Endothelial cell of hepatic sinusoid (primary cell): Measurements from ENCODE around the gene TNIK.
"Not testable (repeated sequence)": the region's sequence is repeated elsewhere in the genome, so short reads cannot be mapped to it uniquely, and the experiment has no call there.

Experiments used
- in situ Hi-C: cut with HindIII; loops from 2 replicates; pipeline ENCODE4 v1.10.0; 2017; ENCODE audit warnings: low sequenced_read_pairs

Gene TNIK

DNA sequence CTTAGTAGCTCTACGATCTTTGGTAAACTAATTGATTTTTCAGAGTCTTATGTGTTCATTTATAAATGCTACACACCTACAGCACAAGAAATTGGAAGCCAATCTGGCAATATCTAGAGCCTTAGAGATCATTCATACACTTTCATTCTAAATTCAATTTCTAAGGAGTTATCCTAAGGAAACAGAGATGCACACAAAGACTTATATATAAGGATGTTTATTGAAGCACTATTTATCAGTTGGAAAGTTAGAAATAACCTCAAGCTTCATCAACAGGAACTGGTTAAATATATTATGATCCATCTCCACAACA lies 12.7 kb downstream of the TNIK start:
- in situ Hi-C loops: not testable (repeated sequence)

DNA sequence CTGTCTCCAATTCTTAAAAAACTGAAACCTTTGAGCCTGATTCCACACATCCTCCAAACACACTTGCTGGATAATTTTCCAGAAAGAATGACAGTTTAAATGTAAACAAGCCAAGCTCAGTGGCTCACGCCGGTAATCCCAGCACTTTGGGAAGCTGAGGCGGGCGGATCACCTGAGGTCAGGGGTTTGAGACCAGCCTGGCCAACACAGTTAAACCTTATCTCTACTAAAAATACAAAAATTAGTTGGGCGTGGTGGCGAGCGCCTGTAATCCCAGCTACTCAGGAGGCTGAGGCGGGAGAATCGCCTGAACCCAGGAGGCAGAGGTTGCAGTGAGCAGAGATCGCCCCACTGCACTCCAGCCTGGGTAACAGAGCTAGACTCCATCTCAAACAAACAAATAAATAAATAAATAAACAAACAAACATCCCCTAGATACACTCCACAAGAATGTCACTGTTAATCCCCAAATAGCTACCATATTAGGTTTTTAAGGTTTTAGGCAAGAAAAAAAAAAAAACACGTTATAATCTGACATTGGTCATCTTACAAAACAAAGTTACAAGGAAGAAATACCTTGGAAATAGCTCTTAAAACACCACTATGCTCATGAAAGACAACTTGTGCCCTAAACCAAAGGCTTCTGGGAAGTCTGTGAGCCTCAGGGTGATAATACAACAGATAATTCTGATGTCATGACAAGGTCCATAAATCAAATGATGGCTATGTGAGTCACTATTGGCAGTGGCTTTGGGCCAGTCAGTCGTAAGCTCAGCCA lies 13.2 kb downstream of the TNIK start:
- in situ Hi-C loops: no loop called here

DNA sequence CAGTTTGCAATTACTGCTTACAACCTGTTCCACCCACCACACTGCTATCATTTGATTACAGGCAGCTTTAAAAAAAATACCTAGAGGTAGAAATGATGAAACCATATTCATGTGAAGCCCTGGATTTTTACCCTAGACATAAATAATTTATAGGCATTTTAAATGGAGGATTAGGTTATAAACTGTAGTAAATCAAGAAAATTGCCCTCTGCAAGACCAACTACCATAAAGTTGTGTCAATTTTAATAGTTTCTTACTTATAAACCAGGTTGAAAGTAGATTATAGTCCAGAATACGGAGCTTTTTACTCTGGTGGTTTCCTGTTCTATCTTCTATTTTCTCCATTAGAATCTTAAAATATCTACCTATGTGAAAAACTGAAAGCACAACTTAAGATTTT lies 13.9 kb downstream of the TNIK start:
- in situ Hi-C loops: no loop called here

DNA sequence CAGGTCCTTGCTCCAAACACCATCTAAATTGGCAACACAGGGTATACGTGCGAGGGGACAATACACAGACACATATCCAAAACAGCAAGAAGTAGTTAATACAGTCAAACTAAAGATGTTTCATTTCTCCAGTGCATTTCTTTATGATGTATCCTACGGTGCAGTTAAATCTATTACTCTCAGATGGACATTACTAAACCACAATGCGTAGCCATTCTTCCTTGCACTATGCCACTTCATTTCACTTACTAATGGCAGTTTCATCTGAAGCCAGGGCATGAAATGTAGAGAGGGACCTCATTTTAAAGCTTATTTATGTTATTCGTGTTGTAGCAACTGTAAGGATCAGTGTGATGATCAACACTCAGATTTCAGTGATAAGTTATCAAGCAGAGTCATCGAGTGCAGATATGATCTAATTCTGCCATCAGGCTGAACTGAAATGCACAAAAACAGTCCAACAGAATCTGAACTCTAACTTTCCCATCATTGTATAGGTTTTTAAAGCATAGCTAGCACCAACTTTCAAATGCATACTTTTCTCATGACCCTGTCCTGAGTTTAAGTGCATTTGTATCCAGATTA lies 14.5 kb downstream of the TNIK start:
- in situ Hi-C loops: no loop called here

DNA sequence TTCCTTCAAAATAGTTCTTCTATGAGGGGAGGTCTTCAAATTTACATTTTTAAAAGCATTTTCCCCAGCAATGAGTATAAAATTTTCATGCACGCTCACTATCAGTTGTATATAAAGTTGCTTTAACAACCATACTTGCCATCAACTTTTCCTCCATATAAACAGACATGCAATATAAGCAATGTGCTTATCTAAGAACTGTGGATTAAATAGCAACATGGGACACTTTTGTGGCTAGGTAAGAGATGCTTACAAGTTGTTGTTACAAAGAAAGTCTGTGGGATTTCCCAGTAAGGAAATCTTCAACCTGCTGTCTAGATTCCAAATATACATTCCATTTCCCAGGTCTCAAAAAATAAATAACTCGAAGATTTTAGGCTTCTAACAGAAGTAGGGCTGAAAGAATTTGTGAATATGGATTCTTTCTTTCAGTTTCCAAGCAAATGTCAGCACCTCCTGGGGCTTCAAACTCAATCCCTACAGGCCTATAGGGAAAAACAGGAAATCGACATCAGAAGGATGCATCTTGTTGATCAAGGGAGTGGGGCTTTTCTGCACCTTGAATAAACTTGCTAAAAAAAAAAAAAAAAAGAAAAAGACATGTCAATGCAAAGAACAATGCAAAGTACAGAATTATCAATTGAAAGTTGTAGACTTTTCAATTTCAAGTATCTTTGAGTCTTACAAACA lies 16.1 kb downstream of the TNIK start:
- in situ Hi-C loops: no loop called here

DNA sequence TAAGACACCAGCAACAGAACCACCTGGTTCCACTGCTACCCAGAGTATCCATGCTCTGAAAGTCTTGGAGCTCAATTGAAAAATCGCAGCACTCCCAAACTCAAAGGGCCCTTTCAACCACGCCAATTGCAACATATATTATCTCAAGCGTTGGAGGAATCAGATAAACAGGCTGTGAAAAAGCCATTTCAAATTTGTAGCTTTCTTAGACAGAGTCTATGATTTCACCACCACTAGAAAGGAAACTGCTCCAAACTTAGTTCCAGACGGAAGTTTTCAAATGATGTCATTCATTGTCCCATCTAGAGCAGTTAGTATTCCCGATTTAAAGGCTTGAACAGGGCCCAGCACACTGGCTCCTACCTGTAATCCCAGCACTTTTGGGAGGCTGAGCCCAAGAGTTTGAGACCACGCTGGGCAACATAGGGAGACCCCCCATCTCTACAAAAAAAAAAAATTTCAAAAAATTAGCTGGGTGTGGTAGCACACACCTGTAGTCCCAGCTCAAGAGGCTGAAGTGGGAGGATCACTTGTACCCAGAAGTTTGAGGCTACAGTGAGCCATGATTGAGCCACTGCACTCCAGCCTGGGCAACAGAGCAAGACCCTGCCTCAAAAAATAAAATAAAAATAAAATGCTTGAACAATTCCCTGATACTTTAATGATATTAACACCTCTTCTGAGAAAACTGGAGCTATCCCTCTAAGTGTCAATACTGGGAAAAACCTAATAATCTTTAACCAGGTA lies 16.8 kb downstream of the TNIK start:
- in situ Hi-C loops: no loop called here

DNA sequence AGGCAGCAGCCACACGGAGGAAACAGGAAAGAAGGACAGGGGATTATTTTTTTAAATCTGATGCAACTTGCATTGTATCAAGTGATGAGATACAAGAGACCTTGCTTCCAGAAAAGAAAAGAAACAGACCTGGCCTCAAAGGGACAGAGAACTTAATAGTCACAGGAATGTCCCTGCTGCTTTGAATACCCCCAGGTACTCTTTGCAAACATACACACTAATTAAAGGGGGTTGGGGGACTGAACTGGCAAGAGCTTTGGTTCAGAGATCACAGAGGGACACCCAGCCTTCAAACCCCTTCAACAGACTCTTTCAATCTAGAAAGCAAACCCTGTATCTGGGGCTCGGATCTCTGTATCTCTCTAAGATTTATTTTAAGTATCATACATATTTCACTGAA lies 18.0 kb downstream of the TNIK start:
- in situ Hi-C loops: no loop called here

DNA sequence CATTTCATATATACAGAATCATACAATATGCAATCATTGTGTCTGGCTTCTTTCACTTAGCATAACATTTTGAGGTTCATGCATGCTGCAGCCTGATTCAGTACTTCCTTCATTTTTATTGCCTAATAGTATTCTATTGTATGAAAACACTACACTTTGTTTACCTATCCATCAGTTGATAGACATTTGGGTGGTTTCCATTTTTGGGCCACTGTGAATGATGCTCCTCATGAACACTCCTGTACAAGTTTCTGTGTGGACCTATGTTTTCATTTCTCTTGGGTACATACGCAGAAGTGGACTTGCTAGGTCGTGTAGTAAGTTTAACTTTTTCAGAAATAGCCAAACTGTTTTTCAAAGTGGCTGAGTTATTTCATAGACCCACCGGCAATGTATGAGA lies 18.8 kb downstream of the TNIK start:
- in situ Hi-C loops: no loop called here

DNA sequence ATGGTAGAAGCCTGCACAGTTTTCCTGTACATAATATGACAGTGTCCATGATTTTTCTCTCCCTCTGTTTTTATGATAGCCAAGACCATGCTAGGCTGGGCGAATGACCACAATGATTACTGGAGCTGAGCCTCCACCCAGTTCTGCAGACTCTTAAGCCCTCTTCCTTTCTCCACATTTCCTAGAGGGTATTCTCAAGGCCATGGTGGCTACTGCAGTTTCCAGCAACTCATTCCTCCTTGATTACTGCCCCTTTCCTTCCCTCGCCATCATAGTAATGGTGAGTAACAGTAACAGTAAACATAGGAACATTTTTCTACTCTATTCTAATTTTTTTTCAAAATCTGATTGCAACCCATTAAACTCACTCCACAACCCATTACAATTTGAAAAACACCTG lies 20.2 kb downstream of the TNIK start:
- in situ Hi-C loops: no loop called here

DNA sequence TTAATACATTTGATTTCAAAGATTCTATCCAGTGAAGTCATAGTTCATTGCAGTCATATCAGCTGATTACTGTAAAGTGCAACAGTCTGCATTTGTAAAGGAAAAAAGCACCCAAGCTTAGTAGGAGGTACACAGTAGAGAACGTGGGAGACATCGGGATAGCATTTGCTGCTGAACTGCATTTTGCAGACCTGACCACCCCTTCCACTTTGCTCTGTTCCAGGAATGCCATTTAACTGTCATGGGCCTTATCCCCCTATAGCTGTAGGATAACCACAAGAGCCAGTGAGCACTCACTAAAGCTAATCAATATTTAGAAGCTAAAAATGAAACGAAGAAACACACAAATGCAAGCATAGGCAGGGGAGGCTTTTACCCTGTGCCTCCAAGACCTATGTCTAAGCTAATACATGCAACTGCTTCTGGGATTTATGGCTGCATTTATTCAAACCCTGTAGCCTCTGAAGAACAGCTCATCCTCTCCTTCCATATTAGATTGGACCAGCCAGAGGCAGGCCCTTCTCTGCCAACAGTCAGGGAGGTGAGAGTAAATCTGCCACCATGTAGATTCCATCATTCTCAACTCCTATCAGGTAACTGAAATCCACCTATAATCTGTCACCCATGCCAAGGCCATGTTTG lies 23.0 kb downstream of the TNIK start:
- in situ Hi-C loops: no loop called here

DNA sequence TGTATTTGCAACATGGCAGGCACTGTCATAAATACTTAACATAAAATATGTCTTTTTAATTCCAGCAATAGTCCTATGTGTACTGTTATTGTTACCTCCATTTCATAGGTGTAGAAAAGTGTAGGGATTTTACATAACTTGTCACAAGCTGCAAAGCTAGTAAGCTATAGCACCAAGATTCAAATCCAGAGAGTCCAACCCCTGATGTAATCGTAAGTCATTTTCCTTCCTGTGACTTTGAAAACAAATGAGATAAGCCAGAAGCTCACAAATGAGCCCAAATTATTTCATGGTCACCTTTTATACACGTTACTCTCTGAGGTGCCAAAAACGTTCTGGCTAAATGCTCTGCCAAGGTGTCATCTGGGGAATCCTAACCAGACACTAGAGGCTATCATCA lies 23.8 kb downstream of the TNIK start:
- in situ Hi-C loops: no loop called here

DNA sequence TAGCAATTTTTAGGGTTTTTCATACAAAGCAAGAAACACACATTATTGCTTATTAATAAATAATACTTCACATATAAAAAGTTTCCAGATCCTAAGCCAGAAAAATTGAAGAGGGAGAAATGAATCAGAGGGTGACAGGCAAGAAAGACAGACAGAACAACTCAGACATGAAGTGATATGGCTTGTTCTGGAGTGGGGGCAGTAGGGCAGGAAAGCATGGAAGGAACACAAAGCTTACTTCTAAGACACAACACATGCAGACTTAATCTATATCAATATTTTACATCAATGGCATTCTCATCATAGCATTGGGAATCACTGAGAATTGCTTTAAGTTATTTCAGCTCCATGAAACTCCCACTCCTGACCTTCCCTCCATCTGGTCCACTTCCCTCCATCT lies 24.4 kb downstream of the TNIK start:
- in situ Hi-C loops: no loop called here

DNA sequence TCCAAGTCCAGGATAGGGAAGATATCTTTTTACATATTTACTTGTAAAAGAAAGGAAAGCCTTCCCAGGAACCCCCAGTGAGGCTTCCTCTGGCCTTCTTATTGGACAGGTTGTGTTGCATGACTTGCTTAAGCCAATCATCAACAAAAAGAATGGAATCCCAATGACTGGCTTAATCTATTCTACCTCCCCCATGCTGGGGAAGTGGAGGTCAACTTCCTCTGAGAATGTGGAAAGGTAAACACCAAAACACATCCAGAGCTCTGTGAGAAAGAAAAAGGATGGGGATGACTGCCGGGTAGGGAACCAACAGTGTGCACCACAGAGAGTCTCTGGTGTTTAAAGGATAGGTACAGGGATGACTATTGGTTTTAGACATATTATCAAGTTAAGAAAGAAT lies 25.1 kb downstream of the TNIK start:
- in situ Hi-C loops: no loop called here

DNA sequence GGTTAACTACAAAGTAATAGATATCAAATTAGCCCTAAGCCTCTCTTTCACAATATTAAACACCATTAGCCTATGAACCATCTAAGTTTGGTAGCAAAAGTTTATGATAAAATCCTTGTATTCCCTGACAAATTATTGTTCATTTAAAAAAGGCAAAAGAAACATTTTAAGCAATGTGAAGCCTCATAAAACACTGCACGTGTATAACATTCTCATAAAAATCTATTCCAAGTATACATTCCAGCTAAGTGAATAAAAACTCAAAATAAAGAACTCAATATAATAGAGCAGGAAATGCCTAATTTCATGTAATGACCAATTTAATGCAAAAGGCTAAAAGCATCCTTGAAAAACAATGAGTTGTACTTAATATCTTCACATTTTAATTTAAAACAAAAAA lies 27.7 kb downstream of the TNIK start:
- in situ Hi-C loops: no loop called here

DNA sequence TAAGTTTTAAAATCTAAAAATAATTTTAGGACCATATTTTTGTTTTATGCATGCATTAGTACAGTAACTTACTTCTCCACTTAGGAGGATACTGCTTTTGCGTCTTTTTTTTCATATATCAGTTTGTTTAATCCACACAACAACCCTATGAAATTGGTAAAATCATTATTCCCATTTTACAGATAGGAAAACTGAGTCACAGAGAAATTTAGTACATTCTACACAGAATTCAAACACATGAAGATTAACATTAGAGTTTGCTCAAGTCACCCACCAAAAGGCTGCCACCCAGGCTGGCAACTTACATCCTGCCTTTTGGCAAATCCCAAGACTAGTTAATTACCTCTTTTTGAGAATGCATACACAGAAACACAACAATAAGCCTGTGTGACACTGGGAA lies 28.7 kb downstream of the TNIK start:
- in situ Hi-C loops: no loop called here

DNA sequence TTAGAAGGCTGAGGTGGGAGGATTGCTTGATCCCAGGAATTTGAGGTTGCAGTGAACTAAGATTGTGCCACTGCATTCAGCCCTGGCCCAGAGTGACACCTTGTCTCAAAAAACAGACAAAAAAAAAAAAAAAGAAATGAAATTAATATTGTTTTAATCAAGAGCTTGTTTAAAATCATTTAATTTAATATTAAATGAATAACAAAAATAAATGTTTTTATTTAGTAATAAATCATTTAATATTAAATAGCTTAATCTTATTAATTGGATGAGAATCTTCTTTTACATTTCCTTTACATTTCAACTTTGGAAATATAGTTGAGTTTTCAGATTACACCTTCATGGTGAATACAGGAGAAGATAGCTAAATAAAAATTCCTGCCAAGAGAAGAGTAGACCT lies 29.7 kb downstream of the TNIK start:
- in situ Hi-C loops: no loop called here

DNA sequence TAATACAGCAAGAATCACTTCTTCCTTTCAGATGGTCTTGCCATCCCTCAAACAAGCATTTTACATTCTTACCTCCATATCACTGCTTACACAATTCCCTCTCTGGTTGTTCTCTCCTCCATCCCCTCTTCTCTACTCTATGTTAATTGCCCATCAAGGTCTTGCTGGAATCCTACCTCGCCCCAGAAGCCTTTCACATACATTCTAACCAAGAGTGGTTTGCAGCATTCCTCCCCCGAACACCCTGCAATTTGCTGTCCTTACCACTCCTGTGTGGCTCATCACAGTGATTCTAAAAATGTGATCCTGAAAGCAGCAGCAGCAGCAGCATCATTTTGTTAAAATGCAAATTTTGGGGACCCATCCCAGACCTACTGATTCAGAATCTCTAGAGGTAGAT lies 30.6 kb downstream of the TNIK start:
- in situ Hi-C loops: no loop called here

DNA sequence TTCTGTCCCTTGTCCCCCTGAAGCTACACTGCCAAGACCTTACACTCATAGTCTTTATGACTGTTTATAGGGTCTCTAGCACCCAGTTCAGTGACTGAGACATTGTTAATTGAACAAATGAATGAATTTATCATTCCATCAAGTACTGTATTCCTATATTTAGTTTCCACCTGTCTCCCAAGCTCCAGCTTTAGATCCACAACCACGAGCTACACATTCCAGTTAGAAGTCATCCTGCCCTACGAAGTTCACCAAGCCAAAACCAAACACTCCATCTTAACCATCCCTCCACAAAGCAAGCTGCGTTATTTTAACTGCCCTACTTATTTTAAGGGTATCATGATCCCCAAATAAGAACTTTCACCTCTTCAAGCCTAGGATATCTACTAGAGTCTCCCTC lies 31.3 kb downstream of the TNIK start:
- in situ Hi-C loops: no loop called here

DNA sequence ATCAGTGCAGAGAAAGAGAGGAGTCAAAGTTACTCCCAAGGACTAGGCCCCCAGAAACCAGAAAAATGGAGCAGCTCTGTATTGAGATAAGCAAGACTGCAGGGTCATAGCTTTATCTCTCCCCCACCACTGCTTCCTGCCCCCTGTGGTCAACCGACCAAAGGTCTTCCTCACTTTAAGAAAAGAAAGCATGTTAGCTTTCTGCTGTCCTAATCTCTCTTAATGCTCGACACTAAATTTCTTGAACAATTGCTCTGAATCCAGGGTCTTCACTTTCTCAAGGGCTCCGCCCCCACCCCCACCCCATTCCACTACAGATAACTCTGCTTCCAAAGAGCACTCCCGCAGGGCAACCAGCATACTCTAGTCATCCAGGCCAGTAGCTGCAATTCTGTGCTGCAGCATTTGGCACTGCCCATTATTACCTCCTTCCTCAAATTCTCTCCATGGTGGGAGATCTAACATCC lies 31.9 kb downstream of the TNIK start:
- in situ Hi-C loops: no loop called here

DNA sequence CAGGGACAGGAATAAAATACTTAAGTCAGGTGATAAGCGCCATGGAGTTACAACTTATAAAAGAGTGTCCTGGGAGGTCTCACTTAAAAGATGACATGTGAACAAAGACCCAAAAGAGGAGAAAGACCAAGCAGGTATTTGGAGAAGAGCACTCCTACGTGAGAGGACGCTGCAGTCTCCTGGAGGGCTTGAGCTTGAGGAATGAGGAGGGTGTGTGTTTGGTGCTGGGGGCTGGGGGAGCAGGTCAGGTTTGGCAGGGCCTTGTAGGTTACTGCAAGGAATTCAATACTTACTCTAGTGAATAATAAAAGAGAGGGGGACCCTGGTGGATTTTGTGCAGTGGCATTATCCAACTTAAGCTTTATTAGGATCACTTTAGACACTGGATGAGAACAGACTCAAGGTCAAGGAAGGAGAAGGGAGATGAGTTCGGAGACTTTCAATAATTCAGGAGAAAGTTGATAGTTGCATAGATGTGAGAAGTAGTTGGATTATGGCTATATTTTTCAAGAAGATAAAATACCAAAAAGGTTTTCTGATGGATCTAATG lies 32.4 kb downstream of the TNIK start:
- in situ Hi-C loops: no loop called here

DNA sequence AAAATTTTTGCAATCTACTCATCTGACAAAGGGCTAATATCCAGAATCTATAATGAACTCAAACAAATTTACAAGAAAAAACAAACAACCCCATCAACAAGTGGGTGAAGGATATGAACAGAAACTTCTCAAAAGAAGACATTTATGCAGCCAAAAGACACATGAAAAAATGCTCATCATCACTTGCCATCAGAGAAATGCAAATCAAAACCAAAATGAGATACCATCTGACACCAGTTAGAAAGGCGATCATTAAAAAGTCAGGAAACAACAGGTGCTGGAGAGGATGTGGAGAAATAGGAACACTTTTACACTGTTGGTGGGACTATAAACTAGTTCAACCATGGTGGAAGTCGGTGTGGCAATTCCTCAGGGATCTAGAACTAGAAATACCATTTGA lies 36.1 kb downstream of the TNIK start:
- in situ Hi-C loops: not testable (repeated sequence)
